ENCODE measurements around the gene CD109.

Gene CD109

DNA sequence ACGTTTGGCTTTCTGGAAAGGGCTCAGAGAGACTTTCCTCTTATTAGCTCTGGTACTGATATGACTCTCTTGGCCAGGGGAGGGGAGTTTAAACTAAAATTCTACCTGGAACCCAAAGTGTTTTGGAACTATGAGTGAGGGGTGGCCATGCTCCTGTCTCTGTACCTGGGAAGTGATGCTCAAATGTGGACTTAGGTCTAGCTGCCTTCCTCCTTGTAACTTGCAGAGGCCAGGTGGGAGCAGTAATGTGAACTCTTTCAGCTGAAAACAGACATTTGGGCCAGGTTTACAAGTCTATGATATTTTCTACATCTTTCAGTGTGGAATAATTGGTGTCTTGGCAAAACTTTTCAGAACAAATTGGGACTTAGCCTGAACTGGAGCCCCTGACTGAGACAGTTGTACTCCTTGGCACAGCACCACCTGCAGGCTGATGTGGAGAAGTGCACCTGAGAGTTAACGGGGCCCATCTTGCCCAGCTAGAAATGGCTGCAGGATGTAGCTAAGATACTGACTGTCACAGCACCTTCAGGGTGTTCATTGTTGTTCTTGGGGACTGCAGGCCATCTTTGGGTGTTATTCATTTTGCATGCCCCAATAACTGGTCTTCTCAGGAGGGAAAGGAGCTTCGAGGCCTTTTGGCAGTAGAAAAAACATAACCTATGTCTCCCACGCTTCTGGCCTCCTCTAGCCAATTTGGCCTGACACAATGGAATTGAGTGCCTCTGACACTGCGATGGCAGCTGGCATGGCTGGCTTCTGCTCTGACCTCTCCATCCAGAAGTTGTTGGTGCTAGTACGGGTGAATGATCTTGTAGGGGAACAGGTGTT, 37.1 kb downstream of the CD109 start:
- DNase-seq (ENCODE audit: insufficient read length, low spot score) (no peak), FAIRE-seq (peak; percentile 53)
- peak; percentile 83 for TF ChIP-seq CTCF (IDR thresholded peaks at IDR 0.05; ENCODE audit: insufficient read depth, missing control alignments)

DNA sequence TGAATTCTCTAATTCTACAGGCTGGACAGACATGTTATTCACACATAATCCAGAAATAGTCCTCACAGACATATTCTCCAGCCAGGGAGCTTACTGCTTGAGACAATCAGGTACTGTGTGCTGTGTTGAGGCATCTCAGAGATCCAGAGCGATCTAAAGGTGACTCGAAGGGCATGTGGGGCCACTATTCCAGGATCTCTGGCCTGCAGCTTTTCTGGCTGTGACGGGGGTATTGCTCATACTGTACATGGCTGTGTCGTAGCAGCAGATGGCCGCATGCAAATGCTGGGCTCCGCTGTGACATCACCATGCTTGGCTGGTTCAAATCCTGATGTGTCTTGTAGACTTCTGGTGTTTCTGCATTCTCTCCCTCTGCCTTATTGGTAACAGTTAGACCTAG, 37.8 kb downstream of the CD109 start:
- no peak for DNase-seq (ENCODE audit: insufficient read length, low spot score)
- TF ChIP-seq CTCF (IDR thresholded peaks at IDR 0.05; ENCODE audit: insufficient read depth, missing control alignments) = no peak
- no peak for FAIRE-seq

DNA sequence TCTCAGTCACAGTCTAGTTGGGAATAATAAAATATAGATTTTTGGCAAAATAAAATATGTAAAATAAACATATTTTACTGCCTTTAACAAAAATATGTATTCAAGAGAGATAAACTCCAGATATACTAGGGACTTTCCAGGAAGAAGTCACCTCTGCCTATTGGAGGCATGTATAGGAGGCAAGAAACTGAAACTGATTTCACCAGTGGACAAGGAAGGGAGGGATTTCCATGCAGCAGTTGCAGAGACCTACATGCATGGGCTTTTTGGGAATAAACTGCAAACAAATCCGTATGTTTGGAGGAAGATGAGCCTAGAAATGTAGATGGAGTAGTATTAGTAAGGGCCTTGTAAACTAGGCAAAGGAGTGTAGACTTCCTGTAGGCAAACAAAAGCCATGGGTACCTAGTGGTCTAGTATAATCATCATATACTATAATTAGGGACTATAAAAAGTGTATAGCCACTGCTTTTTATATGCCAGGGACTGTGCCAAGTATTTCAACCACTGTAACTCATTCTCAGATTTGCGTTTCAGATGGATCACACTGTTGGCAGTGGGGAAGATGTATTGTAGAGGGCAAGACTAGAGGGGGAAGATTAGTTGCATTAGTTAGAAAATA, 38.9 kb downstream of the CD109 start:
- FAIRE-seq = no peak
- DNase-seq (ENCODE audit: insufficient read length, low spot score) = no peak
- TF ChIP-seq CTCF (IDR thresholded peaks at IDR 0.05; ENCODE audit: insufficient read depth, missing control alignments) = no peak

- DNase-seq (ENCODE audit: insufficient read length, low spot score) (no peak), FAIRE-seq (no peak)
- no peak for TF ChIP-seq CTCF (IDR thresholded peaks at IDR 0.05; ENCODE audit: insufficient read depth, missing control alignments)
These were observed 42.5 kb downstream of the CD109 start for GRCh38 chr6:73738367-73739028.

DNA sequence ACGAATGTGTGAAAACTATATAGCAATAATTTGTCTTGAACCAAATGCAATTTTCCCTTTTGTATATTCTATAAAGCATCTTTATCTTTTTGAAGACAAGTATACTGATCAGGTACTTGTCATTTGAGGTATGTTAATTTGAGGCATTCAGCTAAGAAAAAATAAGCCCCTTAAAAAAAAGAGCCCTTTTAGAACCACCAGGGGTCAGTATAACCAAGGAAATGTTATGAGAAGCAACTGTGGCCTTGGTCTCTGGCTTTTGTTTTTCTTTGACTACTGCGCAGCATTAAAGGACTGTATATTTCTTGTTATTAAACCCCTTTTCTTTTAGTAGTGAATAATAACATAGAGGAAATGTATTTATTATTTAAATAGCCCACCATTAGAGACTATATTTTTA, 43.1 kb downstream of the CD109 start:
- DNase-seq (ENCODE audit: insufficient read length, low spot score) = no peak
- peak; percentile 35 for FAIRE-seq
- peak; percentile 75 for TF ChIP-seq CTCF (IDR thresholded peaks at IDR 0.05; ENCODE audit: insufficient read depth, missing control alignments)

DNA sequence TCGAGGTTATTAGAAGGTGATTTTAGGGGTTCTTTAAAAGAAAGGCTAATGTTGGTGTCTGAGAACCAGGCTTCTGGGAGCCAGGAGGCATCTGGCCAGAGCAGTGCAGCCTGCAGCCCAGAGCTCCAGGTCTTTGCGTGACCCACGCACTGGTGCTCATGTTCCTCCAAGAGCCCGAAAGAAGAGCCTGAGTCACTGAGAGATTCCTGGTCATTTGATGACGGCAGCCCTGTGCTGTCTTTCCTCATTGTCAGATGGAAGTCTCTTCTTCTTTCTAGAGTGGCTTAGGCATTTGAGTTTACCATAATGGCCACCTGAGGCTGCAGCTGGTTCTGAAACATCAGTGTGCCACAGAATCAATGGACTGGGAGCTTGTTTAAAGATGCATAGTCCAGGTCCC, 46.4 kb downstream of the CD109 start:
- FAIRE-seq (no peak), DNase-seq (ENCODE audit: insufficient read length, low spot score) (no peak)
- no peak for TF ChIP-seq CTCF (IDR thresholded peaks at IDR 0.05; ENCODE audit: insufficient read depth, missing control alignments)
